Karpas-422 (cell line): Measurements from ENCODE around the gene AKT2. TPM values are rescaled to one million over a fixed set of nuclear protein-coding genes. Genes with fewer than 3 reads are reported as not detected.

Experiments
- DNase-seq: peaks from one replicate; pipeline ENCODE4 v3.0.0-alpha.2; 2015
- H2AFZ ChIP-seq: fragments of 200-600 bp; sonication (generic); 2 replicates; pipeline ENCODE4 v1.6.1; 2014; ENCODE audit warnings: antibody characterized with exemption, low read length, mixed read lengths
- H3K27ac ChIP-seq: fragments of 200-600 bp; sonication (generic); 2 replicates; pipeline ENCODE4 v1.5.1; 2014; ENCODE audit warnings: mild to moderate bottlenecking, low read length, moderate library complexity
- H3K27me3 ChIP-seq: fragments of 200-600 bp; sonication (generic); 2 replicates; pipeline ENCODE4 v1.6.1; 2014; ENCODE audit warnings: low read length, mixed read lengths
- H3K36me3 ChIP-seq: fragments of 200-600 bp; sonication (generic); 2 replicates; pipeline ENCODE4 v1.6.1; 2014; ENCODE audit warnings: low read length, mixed read lengths; ENCODE audit not compliant: insufficient read depth
- H3K4me1 ChIP-seq: fragments of 200-600 bp; sonication (generic); 2 replicates; pipeline ENCODE4 v1.6.1; 2014; ENCODE audit warnings: mild to moderate bottlenecking, low read length, mixed read lengths
- H3K4me2 ChIP-seq: fragments of 200-600 bp; sonication (generic); 2 replicates; pipeline ENCODE4 v1.6.1; 2014; ENCODE audit warnings: low read length, low read depth, mild to moderate bottlenecking; ENCODE audit not compliant: poor library complexity, severe bottlenecking
- H3K4me3 ChIP-seq: fragments of 200-600 bp; sonication (generic); 2 replicates; pipeline ENCODE4 v1.5.1; 2014; ENCODE audit warnings: mild to moderate bottlenecking, antibody characterized with exemption, low read length, mixed read lengths
- H3K79me2 ChIP-seq: fragments of 200-600 bp; sonication (generic); 2 replicates; pipeline ENCODE4 v1.6.1; 2014; ENCODE audit warnings: mild to moderate bottlenecking, low read length, mixed read lengths
- H3K9ac ChIP-seq: fragments of 200-600 bp; sonication (generic); 2 replicates; pipeline ENCODE4 v1.6.0; 2014; ENCODE audit warnings: low read length
- H3K9me2 ChIP-seq: fragments of 200-600 bp; sonication (generic), shearing (Covaris generic); replicated peaks from 2 replicates; pipeline ENCODE4 v1.6.0; 2014; ENCODE audit warnings: mild to moderate bottlenecking, low read length, moderate library complexity; ENCODE audit not compliant: insufficient read depth
- H3K9me3 ChIP-seq: fragments of 300-700, 200-600 bp; sonication (generic); 2 replicates; pipeline ENCODE4 v1.6.1; 2014; ENCODE audit warnings: low read length, mixed read lengths
- H4K20me1 ChIP-seq: fragments of 200-600 bp; sonication (generic); 2 replicates; pipeline ENCODE4 v1.6.1; 2014; ENCODE audit warnings: mild to moderate bottlenecking, antibody characterized with exemption, low read length, low read depth; ENCODE audit not compliant: insufficient read depth
- total RNA-seq: library from RNA; depleted of rRNA; stranded (reverse); fragments of >200 nt; shearing (Covaris generic); gene quantifications from 2 replicates; pipeline ENCODE4 v1.2.3, GENCODE V29; 2014; ENCODE audit warnings: low replicate concordance

The AKT2 gene
- total RNA-seq, 1 experiment from 2014 or later = 85.9 TPM

DNA sequence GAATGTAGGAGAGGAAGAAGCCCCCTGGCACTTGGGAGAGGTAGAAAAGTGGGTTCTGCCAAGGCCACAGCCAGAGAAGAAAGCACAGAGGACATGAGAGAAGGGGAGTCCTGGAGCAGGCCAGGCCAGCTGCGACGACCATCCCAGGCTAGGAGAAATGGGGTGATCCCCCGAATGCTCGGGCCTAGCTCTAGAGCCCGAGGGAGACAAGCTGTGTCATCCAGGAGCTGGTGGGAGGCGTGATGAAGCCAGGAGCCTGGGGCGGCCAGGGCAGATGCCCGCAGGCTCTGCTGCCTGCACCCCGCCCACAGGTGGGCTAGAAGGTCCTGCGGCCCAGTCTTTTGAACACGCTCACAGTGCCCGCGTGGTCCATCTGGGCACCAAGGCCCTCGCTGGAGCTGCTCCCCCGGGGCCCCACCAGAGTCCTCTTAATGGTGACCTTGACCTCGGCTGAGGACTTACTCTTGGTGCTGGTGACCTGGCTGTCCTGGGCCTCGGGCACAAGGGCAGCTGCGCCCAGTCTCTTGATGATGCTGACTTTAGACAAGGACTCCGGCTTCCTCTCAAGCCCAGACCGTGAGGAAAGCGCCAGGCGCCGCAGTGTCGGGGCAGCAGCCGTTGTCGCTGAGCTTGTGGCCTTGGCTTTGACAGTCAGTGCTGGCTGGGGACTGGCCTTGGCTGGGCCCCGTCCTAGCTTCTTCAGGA lies 36.6 kb upstream of the AKT2 start:
- Histone ChIP-seq H3K9ac (no peak overlapping the region), H3K4me1 (no peaks in the 10 kb centered on the region), H4K20me1 (no peaks in the 10 kb centered on the region), H3K4me3 (no peak overlapping the region), H3K27ac (no peak overlapping the region), H3K9me3 (no peaks in the 10 kb centered on the region), H2AFZ (no peak overlapping the region), H3K4me2 (no peak overlapping the region), H3K27me3 (no peaks in the 10 kb centered on the region), H3K36me3 (peaks cover 2% of the 10 kb centered on the region; the same call in 1 of the 2 replicates), H3K9me2 (no peaks in the 10 kb centered on the region), H3K79me2 (no peaks in the 10 kb centered on the region)
- DNase-seq = no peak

DNA sequence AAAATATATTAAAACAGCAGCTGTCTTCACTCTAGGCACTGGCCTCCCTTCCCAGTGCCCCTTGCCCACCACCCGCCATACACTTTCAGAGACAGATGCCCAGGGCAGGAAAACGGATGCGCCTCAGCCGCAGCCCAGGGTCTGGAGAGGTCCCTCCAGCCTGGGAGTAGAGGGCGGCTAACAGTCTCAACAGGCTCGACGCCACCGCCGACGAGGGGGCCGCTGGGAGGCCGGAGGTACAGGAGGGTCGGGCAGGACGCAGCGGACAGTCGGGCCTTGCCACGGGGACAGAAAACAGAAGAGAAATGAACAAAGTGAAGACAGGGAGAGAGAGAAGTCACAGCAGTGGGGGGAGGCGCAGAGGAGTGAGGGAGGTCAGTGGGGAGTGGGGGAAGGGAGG lies 35.9 kb upstream of the AKT2 start:
- no peak overlapping the region for H3K9ac ChIP-seq
- H3K9me2 ChIP-seq = no peaks in the 10 kb centered on the region
- H3K9me3 ChIP-seq = no peaks in the 10 kb centered on the region
- no peaks in the 10 kb centered on the region for H3K27me3 ChIP-seq
- no peaks in the 10 kb centered on the region for H3K4me1 ChIP-seq
- peaks cover 2% of the 10 kb centered on the region; the same call in 1 of the 2 replicates for H3K36me3 ChIP-seq
- H3K27ac ChIP-seq = no peak overlapping the region
- H3K79me2 ChIP-seq = no peaks in the 10 kb centered on the region
- no peak for DNase-seq
- H3K4me3 ChIP-seq = no peak overlapping the region
- no peak overlapping the region for H2AFZ ChIP-seq
- no peaks in the 10 kb centered on the region for H4K20me1 ChIP-seq
- no peak overlapping the region for H3K4me2 ChIP-seq

DNA sequence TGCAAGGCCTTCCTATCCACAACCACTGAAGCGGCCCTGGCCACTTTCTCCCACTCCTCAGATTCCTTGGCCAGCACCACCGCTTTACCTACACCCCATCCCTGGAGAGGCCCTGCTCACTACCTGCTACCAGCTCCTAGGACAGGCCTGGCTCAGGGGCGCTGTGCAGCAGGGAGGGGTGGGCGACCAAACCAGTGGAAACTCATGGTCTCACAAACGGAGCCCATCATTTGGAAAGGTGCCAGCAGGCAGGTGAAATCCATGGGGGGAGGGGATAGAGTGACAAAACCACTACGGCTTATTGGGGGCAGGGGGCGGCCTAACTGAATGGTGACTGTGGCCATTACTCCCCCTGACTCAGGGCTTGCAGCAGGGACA lies 35.4 kb upstream of the AKT2 start:
- Histone ChIP-seq H3K79me2 (no peaks in the 10 kb centered on the region), H3K9ac (no peak overlapping the region), H3K27ac (no peak overlapping the region), H3K9me2 (no peaks in the 10 kb centered on the region), H3K4me2 (no peak overlapping the region), H3K4me3 (no peak overlapping the region), H3K4me1 (no peaks in the 10 kb centered on the region), H2AFZ (no peak overlapping the region), H3K27me3 (no peaks in the 10 kb centered on the region), H3K9me3 (no peaks in the 10 kb centered on the region), H4K20me1 (no peaks in the 10 kb centered on the region), H3K36me3 (peaks cover under 1% of the 10 kb centered on the region; the same call in 1 of the 2 replicates)
- no peak for DNase-seq

GRCh38 chr19:40317338-40317737 lies 32.2 kb upstream of the AKT2 start:
- Histone ChIP-seq H3K4me3 (no peak overlapping the region), H3K4me2 (no peak overlapping the region), H3K4me1 (peaks cover 11% of the 10 kb centered on the region), H3K36me3 (no peaks in the 10 kb centered on the region; the same call in 1 of the 2 replicates), H3K27ac (no peak overlapping the region), H3K9me3 (no peaks in the 10 kb centered on the region), H3K27me3 (no peaks in the 10 kb centered on the region), H3K9ac (no peak overlapping the region), H3K79me2 (no peaks in the 10 kb centered on the region), H4K20me1 (no peaks in the 10 kb centered on the region), H3K9me2 (no peaks in the 10 kb centered on the region), H2AFZ (no peak overlapping the region)
- no peak for DNase-seq

- H3K9ac ChIP-seq = no peak overlapping the region
- no peaks in the 10 kb centered on the region; the same call in 1 of the 2 replicates for H3K36me3 ChIP-seq
- no peaks in the 10 kb centered on the region for H4K20me1 ChIP-seq
- no peak overlapping the region for H3K4me2 ChIP-seq
- no peaks in the 10 kb centered on the region for H3K79me2 ChIP-seq
- no peaks in the 10 kb centered on the region for H3K27me3 ChIP-seq
- no peak for DNase-seq
- H2AFZ ChIP-seq = no peak overlapping the region
- peaks cover 11% of the 10 kb centered on the region for H3K4me1 ChIP-seq
- no peak overlapping the region for H3K4me3 ChIP-seq
- no peak overlapping the region for H3K27ac ChIP-seq
- H3K9me2 ChIP-seq = no peaks in the 10 kb centered on the region
- H3K9me3 ChIP-seq = no peaks in the 10 kb centered on the region
These were observed 30.8 kb upstream of the AKT2 start for GRCh38 chr19:40315812-40316470.

- peaks cover 11% of the 10 kb centered on the region for H3K4me1 ChIP-seq
- H4K20me1 ChIP-seq = no peaks in the 10 kb centered on the region
- H3K4me3 ChIP-seq = no peak overlapping the region
- H2AFZ ChIP-seq = no peak overlapping the region
- no peaks in the 10 kb centered on the region for H3K79me2 ChIP-seq
- no peaks in the 10 kb centered on the region for H3K9me3 ChIP-seq
- H3K9ac ChIP-seq = no peak overlapping the region
- no peaks in the 10 kb centered on the region; the same call in 1 of the 2 replicates for H3K36me3 ChIP-seq
- no peaks in the 10 kb centered on the region for H3K9me2 ChIP-seq
- DNase-seq = no peak
- no peak overlapping the region for H3K27ac ChIP-seq
- H3K27me3 ChIP-seq = no peaks in the 10 kb centered on the region
- H3K4me2 ChIP-seq = no peak overlapping the region
These were observed 29.5 kb upstream of the AKT2 start for GRCh38 chr19:40314656-40315055.

- Histone ChIP-seq H3K4me1 (peaks cover 11% of the 10 kb centered on the region), H3K27ac (no peak overlapping the region), H4K20me1 (no peaks in the 10 kb centered on the region), H3K79me2 (no peaks in the 10 kb centered on the region), H2AFZ (no peak overlapping the region), H3K36me3 (no peaks in the 10 kb centered on the region; the same call in 1 of the 2 replicates), H3K9me3 (no peaks in the 10 kb centered on the region), H3K4me3 (no peak overlapping the region), H3K9ac (no peak overlapping the region), H3K4me2 (no peak overlapping the region), H3K27me3 (no peaks in the 10 kb centered on the region), H3K9me2 (no peaks in the 10 kb centered on the region)
- no peak for DNase-seq
These were observed 28.3 kb upstream of the AKT2 start for GRCh38 chr19:40313229-40313983.

GRCh38 chr19:40312533-40312932 lies 27.4 kb upstream of the AKT2 start:
- no peak overlapping the region for H3K27ac ChIP-seq
- peak; percentile 70 for DNase-seq
- H3K79me2 ChIP-seq = no peaks in the 10 kb centered on the region
- no peaks in the 10 kb centered on the region for H3K27me3 ChIP-seq
- H3K9me2 ChIP-seq = no peaks in the 10 kb centered on the region
- no peaks in the 10 kb centered on the region for H3K9me3 ChIP-seq
- no peaks in the 10 kb centered on the region for H4K20me1 ChIP-seq
- H3K36me3 ChIP-seq = no peaks in the 10 kb centered on the region; the same call in 1 of the 2 replicates
- no peak overlapping the region for H3K9ac ChIP-seq
- no peak overlapping the region for H2AFZ ChIP-seq
- H3K4me1 ChIP-seq = peaks cover 11% of the 10 kb centered on the region
- H3K4me2 ChIP-seq = no peak overlapping the region
- H3K4me3 ChIP-seq = no peak overlapping the region
